Islet precursor cell (in vitro differentiated cells): ENCODE data around the gene ARHGAP45.

Experiments
- DNase-seq: peaks from one replicate; pipeline ENCODE4 v3.0.0-alpha.2; 2018

ARHGAP45 gene

DNA sequence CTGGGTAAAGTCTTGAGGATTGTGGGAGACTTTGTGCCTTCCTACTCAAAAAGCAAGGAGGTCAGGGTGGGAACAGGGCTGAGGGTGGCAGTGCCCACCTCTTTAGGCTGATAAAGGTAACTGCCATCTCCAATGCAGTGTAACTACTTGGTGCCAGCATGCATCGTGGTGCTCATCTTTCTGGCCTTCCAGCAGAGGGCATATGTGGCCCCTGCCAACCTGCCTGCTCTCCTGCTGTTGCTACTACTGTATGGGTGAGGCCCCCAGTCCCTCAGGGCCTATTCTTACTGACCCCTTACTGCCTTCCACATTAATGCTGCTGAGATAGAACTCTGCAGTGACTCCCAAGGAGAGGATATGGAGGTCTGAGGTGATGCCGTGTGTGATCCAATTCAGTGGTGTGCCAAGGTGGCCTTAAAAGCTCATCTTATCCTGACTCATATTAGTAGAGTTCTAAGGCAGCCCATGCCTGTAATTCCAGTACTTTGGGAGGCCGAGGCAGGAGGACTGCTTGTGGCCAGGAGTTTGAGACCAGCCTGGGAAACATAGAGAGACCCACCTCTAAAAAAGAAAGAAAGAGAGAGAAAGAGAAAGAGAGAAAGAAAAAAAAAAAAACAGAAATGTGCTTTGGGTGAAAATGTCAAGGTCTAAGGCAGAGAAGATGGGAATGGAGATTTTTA is 9.7 kb upstream of the ARHGAP45 start:
- no peak for DNase-seq

DNA sequence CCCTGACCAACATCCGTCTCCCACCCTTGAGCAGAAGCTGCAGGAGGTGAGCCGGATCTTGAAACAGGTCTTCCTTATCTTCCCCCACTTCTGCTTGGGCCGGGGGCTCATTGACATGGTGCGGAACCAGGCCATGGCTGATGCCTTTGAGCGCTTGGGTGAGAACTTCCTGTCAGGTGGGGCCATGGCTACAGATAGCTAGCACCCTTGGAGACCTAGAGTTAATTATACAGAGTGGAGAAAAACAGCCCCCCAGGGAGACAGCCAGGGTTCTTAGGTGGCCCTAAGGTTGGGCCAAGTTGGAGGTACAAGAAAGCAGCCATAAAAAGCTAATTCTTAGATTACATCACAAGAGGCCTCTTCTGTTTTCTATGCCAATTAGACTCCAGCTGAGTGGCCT is 8.9 kb upstream of the ARHGAP45 start:
- DNase-seq: no peak

DNA sequence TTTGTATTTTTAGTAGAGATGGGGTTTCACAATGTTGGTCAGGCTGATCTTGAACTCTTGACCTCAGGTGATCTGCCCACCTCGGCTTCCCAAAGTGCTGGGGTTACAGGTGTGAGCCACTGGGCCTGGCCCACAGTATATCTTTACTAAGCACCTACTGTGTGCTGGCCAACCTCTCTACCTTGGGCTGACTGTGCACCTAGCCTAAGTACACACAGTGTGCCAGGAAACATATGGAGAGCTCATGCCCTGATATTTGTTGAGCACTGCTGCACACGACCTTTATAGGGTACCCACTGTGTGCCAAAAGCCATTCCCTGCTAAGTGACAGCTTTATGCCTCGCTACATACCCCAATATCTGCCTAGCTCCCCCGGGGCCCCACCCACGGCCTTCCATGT is 6.3 kb upstream of the ARHGAP45 start:
- DNase-seq: no peak

DNA sequence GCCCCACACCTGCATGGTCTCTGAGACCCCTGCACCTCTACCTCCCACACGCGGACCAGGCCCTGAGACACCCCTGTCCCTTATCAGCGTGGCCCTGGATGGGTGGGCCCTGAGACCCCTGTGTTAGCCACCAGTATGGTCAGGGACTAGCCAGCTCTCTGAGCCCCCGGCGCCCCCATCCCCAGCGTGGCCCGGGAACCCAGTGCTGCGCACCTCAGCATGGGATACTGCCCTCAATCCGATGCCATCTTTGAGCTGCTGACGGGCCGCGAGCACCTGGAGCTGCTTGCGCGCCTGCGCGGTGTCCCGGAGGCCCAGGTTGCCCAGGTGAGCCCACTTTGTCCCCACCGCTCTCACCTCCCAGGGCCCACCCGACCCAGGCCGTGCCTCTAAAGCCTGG is 5.0 kb upstream of the ARHGAP45 start:
- DNase-seq: no peak

DNA sequence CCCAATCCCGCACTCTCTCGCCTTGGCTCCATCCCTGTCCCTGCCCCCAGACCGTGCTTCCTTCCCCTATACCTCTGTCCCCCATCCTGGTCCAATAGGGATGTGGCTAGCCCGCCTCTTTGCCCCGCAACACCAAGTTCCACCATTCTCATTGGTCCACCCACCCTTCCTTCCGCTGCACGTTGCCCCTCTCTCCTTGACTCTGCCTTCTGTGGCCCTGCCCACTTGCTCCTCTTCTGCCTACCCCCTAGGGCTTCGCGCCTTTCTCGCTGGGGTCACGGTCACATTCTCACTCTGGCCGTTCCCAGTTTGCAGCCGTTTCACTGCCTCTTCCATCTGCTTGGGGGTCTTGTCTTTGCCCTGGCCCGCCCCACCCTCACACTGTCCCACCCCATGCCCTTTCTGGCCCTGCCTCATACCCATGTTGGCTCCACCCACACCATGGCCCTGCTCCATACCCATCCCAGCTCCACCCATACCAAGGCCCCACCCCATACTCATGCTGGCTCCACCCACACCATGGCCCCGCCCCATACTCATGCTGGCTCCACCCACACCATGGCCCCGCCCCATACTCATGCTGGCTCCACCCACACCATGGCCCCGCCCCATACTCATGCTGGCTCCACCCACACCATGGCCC is 4.5 kb upstream of the ARHGAP45 start:
- no peak for DNase-seq

DNA sequence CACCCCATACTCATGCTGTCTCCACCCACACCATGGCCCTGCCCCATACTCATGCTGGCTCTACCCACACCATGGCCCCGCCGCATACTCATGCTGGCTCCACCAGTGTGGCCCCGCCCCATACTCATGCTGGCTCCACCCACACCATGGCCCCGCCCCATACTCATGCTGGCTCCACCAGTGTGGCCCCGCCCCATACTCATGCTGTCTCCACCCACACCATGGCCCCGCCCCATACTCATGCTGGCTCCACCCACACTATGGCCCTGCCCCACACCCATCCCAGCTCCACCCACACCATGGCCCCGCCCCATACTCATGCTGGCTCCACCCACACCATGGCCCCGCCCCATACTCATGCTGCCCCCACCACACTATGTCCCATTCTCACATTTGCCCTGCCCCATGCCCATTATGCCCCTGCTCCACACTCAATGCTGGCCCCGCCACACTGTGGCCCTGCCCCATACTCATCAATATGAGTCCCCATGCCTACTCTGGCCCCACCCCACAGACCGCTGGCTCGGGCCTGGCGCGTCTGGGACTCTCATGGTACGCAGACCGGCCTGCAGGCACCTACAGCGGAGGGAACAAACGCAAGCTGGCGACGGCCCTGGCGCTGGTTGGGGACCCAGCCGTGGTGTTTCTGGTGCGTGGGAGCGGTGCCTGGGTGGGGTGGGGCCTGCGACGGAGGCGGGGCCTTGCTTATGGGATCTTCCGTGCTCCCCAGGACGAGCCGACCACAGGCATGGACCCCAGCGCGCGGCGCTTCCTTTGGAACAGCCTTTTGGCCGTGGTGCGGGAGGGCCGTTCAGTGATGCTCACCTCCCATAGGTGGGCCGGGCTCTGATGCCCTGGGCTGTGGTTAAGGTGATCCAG is 3.7 kb upstream of the ARHGAP45 start:
- no peak for DNase-seq

DNA sequence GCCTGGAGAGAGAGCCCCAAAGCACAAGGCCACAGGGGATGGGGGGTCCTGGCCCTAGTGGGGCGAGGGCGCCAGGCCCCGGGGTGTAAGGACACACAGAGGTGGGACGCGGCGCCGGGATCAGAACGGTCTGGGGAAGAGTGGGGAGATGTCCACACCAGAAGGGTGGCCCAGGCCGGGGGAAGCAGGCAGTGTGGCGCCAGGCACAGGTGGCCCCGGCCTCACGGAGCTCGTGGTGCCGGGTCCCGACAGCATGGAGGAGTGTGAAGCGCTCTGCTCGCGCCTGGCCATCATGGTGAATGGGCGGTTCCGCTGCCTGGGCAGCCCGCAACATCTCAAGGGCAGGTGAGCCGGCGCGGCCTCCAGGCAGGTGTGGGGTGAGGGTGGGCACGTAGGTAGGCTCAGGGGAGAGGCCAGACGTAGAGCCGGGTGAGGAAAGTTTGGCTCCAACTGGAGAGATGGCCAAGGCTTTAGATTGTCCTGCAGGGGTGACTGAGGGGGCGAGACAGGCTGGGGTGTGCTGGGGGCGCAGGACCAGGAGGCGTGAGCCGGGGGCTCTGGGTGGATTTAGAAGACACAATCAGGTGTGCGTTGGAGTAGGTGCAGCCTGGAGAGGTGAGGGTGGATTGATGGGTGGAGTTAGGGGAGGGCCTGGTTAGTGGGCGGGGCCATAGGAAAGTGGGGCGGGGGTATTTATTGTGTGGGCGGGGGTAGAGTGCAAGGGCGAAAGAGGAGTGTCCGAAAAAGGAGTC is 2.9 kb upstream of the ARHGAP45 start:
- no peak for DNase-seq

DNA sequence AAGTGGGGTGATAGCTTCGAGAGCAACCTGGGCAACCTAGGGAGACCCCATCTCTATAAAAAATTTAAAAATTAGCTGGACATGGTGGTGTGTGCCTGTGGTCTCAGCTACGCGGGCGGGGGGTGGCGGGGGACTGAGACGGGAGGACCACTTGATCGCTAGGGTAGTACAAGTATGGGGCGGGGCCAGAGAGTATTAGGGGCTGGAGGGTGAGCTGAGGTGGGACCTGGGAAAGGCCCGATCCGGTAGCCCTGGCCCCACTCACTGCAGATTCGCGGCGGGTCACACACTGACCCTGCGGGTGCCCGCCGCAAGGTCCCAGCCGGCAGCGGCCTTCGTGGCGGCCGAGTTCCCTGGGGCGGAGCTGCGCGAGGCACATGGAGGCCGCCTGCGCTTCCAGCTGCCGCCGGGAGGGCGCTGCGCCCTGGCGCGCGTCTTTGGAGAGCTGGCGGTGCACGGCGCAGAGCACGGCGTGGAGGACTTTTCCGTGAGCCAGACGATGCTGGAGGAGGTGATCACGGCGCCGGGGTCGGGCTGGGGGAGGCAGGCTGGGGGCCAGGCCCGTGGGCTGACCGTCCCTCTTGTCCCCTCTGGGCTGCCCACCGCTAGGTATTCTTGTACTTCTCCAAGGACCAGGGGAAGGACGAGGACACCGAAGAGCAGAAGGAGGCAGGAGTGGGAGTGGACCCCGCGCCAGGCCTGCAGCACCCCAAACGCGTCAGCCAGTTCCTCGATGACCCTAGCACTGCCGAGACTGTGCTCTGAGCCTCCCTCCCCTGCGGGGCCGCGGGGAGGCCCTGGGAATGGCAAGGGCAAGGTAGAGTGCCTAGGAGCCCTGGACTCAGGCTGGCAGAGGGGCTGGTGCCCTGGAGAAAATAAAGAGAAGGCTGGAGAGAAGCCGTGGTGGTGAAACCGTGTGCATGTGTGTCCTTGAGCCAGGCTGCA is 2.0 kb upstream of the ARHGAP45 start:
- DNase-seq: peak; percentile 89

DNA sequence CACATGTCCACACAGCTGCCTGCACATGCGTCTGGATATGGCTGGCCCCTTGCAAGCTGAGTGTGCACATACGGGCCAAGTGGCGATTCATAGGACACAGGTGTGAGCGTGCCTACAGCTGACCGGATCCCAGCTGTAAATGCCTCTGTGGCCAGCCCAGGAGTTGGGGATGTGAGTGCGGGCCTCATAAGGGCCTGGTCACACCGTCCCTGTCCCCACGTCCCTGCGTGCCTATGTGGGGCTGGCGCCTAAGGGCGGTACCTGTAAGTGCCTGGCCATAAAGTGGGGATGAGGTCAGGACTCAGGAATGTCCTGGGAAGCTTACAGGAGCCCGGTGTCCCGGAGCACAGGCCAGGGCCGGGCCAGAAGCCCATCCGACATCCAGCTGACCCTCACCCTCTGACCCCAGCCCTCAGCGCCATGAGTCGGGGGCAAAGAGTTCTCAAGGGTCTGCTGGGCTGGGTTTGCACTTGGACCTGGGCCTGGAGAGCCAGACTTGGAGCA is 1.3 kb upstream of the ARHGAP45 start:
- peak; percentile 94 for DNase-seq

DNA sequence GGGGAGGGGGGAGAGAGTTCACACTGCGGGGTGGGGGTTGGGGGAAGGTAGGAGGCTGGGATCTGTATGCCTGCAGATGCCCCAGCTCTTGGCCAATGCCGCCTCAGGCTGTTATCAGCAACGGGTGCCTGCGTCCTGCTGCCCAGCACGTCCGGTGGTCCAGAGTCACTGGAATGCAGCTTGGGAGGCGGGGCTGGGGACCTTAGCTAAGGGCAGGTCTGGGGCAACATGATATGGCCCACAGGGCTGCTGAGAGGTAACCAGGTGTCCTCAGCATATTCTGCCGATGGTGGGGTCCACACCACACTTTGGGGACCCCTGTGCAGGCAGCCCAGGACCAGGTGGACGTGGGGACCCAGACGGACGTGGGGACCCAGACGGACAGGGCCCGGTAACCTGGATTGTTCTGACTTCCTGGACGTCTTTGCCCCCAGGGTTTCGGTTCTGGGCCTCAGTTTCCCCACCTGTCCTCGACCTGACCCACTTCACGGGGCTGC is 668 bp upstream of the ARHGAP45 start:
- peak; percentile 95 for DNase-seq

DNA sequence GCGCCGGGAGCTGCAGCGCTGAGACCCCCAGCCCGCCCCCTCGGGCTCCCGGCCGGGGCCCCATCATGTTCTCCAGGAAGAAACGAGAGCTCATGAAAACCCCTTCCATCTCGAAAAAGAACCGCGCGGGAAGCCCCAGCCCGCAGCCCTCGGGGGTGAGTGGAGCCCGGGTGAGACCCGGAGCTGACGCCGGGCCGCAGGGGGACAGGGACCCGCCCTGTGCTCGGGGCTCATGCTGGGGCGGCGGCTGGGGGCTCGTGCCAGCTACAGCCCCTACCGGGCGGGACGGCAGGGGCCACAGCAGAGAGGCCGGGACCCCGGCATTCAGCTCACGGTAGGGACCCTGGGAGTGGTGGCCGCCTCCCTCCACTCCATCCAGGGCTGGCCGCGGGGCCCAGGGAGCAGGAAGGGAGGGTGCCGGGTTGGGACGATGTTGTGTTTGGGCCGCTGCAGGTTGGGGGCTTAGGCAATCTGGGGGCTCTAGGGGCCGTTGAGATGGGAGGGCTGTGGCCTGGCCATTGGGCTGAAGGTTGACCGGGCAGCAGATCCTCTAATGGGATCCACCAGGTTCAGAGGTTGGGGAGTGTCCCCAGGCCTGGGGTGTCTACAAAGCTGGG is 482 bp downstream of the ARHGAP45 start:
- DNase-seq: no peak

DNA sequence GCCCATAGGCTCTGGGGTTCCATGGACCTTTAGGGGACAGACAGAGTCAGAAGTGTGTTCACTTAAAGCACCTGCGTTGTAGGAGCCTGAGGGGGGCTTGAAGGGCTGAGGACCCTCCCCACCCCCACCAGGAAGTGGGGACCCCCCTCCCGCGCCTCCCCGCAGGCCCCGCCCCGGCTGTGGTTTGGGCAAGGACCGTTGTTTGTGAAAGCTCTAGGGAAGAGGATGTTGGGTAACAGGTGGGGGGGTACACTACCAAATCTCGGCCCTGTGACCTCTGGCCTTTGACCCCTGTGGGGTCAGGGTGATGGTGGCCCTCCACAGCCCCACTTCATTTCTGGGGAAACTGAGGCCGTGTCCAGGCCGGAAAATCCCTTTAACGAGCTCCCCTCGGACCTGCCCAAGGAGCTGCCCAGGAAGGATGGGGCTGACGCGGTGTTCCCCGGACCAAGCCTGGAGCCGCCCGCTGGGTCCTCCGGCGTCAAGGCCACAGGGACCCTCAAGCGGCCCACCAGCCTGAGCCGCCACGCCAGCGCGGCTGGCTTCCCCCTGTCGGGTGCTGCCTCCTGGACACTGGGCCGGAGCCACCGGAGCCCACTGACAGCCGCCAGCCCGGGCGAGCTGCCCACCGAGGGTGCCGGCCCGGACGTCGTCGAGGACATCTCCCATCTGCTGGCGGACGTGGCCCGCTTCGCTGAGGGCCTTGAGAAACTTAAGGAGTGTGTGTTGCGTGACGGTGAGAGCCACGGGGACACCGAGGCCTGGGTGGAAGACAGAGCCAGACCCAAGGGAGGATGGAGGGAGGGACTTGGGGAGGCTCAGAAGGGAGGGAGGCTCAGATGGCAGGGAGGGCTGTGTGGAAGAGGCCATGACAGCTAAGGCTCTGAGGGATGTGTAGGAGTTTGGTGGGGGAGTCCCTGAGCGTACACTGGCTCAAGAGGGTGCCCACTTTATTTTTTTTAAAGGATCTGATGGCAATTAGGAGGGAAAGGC is 1.3 kb downstream of the ARHGAP45 start:
- DNase-seq: no peak

DNA sequence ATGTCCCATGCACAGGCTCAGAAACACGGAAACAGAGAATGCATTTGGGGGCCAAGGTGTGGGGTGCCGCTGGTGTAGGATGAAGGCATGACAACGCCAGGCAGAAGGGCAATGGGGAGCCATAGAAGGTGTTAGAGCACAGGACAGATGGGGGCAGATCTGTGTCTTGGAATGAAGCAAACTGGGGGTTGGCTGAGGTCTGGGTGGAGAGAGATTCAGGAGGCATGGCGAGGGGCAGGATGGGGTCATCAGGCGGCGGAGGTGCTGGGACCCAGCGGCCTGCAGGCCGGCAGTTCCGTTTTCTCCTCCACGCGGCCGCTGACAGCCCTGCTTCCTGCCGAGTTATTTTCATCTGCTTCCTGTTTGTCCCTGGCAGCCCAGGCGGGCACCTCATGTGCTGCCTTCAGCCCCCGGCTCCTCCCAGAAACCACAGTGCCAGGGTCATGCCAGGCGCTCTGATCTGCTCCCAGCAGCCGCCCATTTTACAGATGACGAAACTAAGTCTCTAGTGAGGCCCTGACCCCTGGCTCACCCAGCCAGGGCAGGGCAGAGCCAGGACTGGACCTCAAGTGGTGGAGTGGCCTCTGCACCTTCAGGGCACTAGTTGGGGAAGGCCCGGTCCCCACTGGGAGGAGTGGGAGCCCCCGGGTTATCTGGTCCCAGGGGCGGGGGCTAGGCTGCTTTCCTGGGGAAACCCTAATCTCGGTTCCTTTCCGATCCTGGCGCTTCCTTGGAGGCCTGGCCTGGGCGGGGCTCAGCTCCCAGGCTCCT is 2.2 kb downstream of the ARHGAP45 start:
- DNase-seq: no peak

DNA sequence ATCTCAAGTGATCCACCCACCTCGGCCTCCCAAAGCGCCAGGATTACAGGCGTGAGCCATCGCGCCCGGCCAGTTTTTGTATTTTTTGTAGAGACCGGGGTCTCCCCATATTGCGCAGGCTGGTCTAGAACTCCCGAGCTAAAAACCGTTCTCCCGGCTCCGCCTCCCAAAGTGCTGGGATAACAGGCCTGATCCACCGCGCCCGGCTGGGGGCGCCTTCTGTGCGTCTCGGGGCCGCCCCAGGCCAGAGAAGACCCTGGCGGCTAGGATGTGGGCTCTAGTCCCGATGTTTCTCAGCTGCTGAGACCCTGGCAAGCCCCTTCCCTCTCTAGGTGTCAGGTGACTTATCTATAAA is 3.6 kb downstream of the ARHGAP45 start:
- DNase-seq: no peak

DNA sequence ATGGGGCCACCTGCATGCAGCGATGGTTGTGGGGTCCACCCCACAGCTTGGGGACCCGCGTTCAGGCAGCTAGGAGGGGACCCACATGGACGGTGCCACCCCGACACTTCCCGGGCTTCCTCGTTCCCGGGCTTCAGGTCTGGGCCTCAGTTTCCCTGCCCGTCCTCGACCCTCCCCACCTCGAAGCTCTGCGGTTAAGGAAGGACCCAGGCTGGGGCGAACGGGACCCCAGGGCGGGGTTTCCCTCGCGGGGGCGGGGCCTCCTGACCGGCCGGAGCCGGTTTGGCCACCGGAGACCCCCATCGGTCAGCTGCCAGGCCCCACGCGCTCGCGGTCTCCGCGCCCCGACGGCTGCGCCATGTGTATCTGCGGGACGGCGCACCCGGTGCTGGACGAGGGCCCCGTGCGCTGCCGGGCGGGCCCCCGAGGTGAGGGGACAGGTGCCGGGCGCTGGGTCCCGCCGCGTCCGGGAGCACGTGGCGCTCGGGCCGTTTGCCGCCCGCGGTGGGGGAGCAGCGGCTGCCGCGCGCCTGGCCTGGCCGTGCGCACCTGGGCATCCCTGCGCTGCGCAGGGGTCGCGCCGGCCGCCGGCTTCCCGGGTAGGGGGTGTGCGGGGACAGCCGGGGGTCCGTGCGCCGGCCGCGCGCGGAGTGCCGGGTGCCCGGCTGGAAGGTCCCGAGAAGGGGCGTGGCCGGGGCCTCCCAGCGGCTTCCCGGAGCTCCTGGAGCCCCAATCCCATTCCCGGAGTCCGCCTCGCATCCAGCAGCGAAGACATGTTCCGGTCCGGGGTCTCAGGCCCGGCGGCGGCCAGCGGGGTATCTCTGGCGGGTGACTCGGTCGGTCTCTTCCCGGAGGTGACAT is 4.2 kb downstream of the ARHGAP45 start:
- no peak for DNase-seq

DNA sequence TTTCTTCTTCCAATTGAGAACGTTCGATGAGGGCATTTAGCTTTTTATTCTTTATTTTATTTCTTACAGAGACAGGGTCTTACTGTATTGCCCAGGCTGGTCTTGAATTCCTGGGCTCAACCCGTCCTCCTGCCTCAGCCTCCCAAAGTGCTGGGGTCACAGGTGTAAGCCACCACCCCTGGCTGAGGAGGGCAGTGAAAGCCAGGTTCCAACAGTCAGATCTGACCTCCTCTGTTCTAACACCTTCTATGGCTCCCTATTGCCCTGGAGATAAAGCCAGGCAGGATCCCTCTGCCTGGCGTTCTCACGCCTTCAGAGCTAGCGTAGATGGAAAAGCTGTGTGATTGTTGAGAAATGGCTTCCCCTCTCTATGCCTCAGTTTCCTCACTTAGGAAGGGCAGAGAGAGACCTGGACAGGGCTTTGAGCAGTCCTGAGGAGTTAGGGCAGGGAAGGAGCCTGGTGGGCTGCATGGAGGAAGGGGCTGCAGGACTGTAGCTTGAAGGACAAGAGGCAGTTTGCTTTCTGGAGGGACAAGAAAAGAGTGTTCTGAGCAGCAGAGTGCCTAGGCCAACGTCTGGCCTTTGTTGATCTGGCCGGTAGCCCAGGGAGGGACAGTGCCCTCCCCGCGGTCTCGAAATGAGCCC is 5.5 kb downstream of the ARHGAP45 start:
- DNase-seq: no peak
